PC-3 (cell line): ENCODE results near the gene VPS35.

Experiments used
- EZH2 ChIP-seq: fragments of 300-600 bp; sonication (generic); IDR thresholded peaks from one replicate; pipeline ENCODE4 v1.6.1; 2017; ENCODE audit warnings: antibody characterized with exemption, mild to moderate bottlenecking, low read length; ENCODE audit not compliant: unreplicated experiment
- EZH2phosphoT487 ChIP-seq: fragments of 300-600 bp; sonication (generic); IDR thresholded peaks from 2 replicates; pipeline ENCODE4 v1.6.1; 2018; ENCODE audit warnings: mild to moderate bottlenecking, antibody characterized with exemption, low read length, borderline replicate concordance
- TF ChIP-seq, protein P1 (sequence below): fragments of 300-600 bp; sonication (generic); conservative IDR thresholded peaks from 2 replicates; pipeline ENCODE4 v1.5.1; 2017; ENCODE audit warnings: antibody characterized with exemption, low read depth, mild to moderate bottlenecking, low read length

DNA sequence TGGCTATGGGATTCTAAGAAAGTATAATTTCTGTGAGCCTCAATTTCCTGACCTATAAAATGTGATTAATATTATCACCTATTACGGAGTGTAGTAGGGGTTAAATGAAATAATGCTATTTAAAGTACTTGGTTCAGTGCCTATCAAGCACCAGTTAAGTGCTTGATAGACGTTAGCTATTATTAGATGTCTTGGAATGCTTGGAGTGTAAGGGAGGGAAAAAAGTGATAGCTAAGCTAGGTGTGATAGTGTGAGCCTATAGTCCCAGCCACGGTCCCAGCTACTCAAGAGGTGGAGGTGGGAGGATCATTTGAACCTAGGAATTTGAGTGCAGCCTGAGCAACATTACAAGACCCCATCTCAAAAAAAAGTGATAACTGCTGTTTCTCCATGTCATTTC is 8.0 kb upstream of the VPS35 start:
- TF ChIP-seq, protein P1, sequence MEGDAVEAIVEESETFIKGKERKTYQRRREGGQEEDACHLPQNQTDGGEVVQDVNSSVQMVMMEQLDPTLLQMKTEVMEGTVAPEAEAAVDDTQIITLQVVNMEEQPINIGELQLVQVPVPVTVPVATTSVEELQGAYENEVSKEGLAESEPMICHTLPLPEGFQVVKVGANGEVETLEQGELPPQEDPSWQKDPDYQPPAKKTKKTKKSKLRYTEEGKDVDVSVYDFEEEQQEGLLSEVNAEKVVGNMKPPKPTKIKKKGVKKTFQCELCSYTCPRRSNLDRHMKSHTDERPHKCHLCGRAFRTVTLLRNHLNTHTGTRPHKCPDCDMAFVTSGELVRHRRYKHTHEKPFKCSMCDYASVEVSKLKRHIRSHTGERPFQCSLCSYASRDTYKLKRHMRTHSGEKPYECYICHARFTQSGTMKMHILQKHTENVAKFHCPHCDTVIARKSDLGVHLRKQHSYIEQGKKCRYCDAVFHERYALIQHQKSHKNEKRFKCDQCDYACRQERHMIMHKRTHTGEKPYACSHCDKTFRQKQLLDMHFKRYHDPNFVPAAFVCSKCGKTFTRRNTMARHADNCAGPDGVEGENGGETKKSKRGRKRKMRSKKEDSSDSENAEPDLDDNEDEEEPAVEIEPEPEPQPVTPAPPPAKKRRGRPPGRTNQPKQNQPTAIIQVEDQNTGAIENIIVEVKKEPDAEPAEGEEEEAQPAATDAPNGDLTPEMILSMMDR, result no peak
- no peak for TF ChIP-seq EZH2
- no peak for TF ChIP-seq EZH2phosphoT487
